Activated CD8-positive, alpha-beta memory T cell treated with anti-CD3 and anti-CD28 coated beads, Interleukin-2, amount 50 U/mL, for 24 hours (primary cell): ENCODE measurements around the gene NUDT21.
"Not testable (repeated sequence)": the region's sequence is repeated elsewhere in the genome, so short reads cannot be mapped to it uniquely, and the experiment has no call there.

Source experiments
- DNase-seq: peaks from one replicate; pipeline ENCODE4 v3.0.0-alpha.2; 2020; ENCODE audit errors: extremely low read depth

NUDT21 gene

DNA sequence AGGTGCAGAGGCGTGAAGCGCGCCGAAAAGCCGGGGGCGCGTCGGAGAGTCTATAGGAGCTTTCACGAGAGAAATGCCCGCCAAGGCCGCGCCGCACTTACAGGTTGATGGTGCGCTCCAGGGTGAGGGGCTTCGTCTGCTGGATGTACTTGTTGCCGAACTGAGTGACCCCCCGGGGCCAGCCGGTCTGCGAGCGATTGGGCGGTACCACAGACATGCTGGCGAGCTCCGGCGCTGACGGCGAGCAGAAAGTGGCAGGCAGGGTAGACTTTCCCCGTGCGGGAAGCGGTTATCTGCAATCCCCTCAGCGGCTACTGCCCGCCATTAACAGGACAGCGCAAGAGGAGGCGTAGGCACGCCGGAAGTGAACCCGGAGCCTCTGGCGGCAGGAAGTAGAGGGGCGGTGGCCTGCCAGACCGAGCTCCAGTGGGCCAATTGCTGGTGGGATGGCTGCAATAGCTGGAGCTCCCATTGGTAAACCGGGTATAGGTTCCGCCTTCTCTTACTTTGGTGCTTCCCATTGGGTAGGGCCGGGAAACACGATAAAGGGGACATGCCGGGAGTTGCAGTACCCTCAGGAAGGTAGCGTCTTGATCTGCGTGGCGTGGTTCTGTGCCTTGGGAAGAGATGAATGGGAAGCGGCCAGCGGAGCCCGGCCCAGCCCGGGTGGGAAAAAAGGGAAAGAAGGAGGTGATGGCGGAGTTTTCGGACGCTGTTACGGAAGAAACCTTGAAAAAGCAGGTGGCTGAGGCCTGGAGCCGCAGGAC, at the start of gene NUDT21, which contains the start of gene OGFOD1:
Gene NUDT21 (minus strand): TSS at position 347 of the 767 bp plus-strand sequence. CDS start 130 bp downstream, at position 217.
Gene OGFOD1 (plus strand): TSS at position 569 of the 767 bp plus-strand sequence. CDS start 59 bp downstream, at position 628.
- DNase-seq = peak; percentile 84

DNA sequence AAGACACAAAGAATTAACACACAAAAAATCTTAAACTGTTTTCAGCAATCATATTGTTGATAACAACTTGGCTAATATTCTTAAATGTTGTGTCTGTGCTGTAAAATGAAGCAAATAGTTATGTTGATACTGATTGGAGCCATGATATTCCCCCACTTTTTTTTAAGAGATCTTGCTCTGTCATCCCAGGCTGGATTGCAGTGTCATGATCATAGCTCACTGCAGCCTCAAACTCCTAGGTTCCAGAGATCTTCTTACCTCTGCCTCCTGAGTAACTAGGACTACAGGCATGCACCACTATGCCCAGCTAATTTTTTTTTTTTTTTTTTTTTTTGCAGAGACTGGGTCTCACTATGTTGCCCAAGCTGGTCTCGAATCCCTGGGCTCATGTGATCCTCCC, 42.7 kb upstream of the NUDT21 start:
- DNase-seq = no peak

DNA sequence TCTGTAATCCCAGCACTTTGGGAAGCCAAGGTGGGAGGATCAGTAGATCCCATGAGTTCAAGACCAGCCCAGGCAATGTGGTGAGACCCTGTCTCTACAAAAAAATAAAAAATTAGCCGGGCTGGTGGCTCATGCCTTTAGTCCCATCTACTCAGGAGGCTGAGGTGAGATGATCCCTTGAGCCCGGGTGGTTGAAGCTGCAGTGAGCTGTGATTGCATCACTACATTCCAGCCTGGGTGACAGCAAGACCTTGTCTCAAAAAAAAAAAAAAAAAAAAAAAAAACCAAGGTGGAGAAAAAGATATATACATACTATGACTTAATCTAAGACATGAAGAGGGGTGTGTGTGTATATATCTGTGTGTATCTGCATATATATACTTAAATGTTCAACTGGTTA, 42.0 kb upstream of the NUDT21 start:
- no peak for DNase-seq

DNA sequence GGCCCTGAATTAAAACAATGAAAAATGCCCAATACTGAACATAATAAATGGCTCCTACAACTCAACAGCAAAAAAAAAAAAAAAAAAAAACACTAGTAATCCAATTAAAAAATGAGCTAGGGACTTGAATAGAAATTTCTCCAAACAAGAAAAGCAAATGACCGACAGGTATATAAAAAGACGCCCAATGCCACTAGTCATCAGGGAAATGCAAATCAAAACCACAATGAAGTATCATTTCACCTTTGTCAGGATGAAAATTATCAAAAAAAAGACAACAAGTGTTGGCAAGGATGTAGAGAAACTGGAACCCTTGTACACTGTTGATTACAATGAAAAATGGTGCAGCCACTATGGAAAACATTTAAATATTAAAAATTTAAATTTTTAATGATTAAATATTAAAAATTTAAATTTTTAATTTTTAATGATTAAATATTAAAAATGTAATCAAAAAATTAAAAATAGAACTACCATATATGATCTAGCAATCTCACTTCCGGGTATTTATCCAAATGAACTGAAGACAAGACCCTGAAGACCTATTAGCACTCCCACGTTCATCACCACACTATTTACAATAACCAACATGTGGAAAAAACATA, 40.6 kb upstream of the NUDT21 start:
- no peak for DNase-seq

DNA sequence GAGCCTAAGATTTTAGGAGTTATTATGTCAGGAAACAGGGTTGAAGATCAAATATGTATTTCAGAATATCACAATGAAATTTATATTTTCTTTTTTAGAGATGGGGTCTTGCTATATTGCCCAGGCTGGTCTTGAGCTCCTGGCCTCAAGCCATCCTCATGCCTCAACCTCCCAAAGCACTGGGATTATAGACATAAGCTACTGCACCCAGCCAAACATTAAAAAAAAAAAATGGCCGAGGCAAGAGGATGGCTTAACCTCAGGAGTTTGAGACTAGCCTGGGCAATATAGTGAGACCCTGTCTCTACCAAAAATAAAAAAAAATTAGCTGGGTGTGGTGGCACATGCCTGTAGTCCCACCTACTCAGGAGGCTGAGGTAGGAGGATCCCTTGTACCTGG, 37.7 kb upstream of the NUDT21 start:
- not testable (repeated sequence) for DNase-seq

DNA sequence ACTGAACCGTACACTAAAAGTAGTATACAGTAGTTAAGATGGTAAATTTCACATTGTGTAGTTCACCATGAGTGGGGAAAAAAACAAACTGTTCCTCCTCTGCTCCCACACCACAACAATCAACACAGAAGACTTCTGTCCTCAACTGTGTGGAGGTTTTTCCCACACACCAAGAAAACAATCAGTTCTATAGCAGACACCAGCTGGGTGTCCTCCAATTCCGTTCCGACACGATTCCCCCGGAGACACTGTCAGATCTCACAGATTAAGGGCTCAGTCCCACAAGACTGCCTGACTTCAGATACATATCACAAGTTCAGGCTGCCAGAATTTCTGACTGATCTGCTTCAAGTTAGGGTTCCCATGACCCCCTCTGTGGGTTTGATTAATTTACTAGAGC, 36.9 kb upstream of the NUDT21 start:
- no peak for DNase-seq

DNA sequence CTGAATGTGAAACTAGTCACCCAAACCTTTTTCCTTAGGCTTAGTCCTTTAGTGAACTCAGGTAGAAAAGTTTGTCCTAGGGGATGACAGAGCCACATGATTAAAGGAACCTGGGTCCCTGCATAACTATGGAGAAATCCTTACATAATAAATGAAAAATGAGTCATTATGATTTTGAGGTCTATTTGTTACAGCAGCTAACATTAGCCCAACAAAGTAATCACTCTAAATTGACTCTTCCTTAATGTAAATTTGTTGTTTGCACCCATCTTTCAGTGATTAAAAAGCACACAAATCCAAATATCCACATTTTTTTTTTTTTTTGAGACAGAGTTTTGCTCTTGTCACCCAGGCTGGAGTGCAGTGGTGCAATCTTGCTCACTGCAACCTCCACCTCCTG, 32.3 kb upstream of the NUDT21 start:
- DNase-seq = no peak

DNA sequence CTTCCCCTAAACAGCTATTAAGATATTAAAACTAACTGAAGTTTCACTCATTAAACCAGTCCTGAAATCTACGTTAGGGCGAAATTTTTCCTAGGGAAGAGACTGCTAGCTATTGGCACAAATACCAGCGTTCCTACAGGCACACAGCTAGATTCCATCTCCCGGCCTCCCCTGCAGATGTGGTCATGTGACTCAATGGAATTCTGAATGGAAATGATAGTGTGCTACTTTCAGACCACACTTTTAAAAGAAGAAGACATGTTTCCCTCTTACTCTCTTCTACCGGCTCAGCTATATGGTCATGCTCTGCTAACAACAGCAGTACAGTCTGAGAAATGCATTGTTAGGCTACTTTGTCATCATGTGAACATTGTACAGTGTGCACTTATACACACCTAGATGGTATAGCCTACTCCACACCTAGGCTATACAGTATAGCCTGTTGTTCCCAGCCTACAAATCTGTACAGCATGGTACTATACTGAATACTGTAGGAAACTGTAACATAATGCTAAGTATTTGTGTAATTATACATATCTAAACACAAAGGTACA, 31.6 kb upstream of the NUDT21 start:
- no peak for DNase-seq

DNA sequence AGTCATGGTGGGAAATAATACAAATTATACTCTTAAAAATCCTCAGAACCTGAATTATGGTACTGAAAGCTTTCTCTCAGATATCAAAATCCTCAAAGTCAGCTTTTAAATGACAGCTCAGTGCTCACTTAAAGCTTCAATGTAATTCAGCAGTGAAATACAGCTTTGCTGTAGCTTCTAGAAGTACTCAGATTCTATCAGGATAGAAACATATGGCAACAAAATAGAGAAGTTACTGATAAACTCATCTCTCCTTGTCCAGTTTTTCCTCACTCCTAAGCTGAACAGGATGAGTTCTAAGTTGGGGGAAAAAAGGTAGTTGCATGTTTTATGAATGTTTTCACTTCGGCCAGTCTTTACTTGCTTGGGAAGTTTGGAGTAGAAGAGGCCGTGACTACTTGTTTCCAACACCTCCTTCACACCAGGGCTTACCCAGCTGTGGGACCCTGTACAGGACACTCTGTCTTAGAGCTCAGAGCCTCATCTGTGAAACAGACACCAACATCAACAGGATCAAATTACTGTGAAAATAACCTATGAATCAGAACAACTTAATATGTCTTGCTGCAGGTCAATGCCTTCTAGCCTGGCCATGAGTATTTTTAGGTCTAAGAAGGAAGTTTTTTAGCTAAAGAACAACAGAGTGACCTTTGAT, 30.5 kb upstream of the NUDT21 start:
- DNase-seq = no peak

DNA sequence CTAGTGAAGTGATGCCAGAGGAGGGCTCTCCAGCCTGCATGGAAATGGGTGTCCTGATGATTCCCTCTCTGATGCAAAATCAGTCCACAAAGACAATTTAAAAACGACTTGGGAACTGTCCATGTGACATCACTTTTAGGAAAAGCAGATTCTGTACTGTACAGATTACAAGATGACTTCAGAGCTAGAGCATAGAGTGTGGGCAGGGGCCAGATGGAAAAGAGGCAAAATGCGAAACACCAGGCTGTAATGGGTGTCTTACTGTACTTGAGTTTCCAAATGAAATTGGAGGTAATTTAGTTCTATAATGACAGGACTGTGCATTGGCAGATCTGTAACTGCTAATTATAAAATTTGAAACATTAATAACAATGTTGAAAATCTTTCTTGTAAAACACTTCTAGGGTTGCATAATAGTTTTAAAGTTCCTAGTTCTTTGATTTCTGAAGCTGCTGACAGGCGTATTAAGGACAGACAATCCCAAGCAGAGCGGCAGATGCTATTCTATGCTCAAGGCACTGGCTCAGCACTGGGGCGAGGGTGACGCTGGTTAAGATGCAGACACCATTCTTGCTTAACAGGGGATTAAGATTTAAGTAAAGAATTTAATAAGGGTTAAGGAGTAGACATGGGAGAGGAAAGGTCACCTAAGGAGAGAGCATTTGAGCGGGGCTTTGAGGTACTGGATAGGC, 29.8 kb upstream of the NUDT21 start:
- no peak for DNase-seq

DNA sequence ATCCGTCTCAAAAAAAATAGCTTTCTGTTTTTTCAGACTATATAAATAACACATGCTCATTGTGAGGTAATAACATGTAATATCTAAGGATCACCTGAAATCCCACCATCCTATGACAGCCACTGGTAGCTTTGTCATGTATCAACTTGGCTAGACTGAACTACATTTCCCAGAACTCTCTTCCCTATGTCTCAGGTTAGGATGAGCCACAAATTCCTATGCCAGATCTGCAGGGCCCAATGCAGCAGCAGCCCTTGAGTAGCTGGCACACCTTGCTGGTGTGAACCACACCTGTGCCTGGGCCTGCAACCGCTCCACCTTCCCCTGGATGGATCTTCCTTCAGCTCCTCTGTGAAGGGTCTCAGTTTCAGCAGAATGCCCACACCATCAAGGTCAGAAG, 28.3 kb upstream of the NUDT21 start:
- no peak for DNase-seq

DNA sequence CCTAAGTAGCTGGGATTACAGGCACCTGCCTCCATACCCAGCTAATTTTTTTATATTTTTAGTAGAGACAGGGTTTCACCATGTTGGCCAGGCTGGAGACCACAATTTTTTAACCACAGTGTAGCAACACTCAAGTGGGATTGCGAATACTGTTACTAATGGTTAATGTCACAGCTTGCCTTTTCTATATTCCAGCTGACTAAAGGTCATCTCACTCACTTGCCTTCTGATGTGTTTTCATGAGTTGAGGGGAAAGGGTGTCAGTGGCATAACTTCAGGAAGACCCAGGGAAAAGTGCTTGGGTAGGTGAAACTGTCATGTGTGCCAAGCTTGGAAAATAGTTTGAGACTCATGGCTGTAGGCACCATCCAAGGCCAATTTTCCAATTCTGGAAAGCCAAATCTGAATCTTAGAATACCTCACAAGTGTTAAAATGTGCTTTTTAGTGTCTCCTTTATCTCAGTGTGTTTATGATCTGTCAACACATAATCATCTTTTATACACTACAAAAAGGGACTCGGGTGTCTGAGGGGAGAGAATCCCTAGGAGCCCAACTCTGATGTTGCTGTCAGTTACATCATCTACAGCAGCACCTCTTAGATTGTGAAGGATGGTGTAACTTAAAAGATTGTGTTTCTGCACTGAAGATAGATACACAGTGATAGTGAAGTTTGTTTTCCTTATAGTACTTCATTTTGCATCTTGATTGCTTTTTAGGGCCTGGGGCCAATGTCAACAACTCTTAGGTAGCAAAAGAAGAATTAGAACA, 27.3 kb upstream of the NUDT21 start:
- DNase-seq = no peak

DNA sequence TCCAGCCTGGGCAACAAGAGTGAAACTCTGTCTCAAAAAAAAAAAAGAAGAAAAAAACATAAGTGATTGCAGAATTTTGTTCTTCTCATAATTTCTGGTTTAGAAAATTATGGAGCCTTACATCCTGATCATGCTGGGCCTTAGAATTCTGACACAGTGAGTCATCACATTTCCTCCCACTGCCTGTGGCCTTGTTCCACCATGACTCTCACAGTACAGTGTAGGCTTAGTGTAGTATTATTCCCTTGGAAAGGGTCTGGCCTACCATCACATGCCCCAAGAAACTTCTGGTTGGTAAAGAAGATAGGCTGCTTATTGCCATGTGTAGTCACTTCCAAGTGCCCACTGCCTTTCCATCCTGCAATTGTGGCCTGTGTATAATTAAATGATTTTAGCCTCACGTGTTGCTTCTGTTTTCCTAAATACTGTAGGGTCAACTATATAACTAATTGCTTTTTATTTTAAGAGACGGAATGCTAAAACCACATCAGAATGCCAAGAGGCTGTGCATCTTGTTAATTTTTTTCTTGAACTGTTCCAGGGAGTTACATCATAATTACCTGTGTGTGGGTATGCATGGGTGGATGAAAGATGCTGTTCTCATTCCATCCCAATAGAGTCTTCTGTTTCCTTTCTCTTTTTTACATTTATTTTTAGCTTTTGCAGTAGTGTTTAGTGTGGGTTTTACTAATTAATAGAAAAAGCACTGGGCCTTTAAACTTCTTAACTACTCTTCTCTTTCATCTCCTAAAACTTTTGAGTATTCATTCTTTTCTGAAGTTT, 26.2 kb upstream of the NUDT21 start:
- no peak for DNase-seq

DNA sequence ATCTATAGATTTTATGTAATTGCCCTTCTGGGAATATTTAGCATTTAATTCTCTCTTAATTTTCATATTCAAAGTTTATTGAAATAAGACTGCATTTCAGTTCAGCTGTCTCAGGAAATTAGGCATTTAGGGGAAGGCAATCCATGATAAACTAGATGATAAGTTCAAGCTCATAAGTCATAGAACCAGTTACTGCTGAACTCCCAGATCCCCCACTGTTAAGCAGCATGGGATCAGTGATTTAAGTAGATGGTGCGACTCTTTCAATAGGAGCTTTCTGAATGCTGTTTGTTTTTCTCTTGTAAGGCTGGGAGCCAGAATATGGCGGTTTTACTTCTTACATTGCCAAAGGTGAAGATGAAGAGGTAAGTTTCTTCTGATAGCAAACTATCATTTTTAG, 24.1 kb upstream of the NUDT21 start:
- DNase-seq = no peak

DNA sequence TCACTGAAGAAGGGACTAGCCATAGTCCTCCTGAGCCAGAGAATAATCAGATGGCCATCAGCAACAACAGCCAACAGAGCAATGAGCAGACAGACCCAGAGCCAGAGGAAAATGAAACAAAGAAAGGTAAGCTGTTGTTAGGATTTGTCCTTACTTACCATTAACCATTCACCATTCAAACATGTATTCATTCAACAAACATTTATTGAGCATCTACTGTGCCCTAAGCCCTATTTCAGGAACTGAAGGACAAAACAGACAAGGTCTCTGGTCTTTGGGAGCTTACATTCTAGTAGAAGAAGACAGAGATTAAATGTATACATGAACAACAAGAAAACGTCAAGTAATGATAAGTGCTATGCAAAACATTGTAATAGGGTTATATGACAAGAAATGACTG, 19.5 kb upstream of the NUDT21 start:
- DNase-seq = no peak

DNA sequence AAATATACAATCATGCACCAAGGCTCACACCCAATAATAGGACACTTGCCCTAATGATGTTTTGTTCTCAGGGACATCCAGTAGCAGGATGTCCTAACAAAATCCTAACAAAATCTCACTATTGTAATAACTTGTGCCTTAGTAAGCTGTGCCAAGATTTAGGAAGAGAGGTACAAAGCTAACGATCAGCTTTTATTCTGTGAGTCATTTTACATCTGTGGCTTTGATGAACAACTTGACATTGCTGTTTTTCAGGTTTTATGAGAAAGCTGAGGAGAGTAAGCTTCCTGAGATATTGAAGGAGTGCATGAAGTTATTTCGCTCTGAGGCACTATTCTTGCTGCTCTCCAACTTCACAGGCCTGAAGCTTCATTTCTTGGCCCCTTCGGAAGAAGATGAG, 19.1 kb upstream of the NUDT21 start:
- DNase-seq = no peak

DNA sequence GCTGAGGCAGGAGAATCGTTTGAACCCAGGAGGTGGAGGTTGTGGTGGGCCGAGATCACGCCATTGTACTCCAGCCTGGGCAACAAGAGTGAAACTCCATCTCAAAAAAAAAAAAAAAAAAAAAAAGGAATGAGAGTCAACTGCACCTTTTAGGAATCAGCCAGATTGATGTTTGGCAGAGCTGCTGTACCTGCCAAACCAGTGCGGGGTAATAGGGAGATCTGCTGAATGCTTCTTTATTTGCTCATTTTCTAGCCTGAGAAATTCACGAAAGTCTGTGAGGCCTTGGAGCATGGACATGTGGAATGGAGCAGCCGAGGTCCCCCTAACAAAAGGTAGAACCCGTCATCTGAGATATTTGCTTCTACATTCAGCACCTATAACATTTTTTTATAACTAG, 18.6 kb upstream of the NUDT21 start:
- DNase-seq = no peak

DNA sequence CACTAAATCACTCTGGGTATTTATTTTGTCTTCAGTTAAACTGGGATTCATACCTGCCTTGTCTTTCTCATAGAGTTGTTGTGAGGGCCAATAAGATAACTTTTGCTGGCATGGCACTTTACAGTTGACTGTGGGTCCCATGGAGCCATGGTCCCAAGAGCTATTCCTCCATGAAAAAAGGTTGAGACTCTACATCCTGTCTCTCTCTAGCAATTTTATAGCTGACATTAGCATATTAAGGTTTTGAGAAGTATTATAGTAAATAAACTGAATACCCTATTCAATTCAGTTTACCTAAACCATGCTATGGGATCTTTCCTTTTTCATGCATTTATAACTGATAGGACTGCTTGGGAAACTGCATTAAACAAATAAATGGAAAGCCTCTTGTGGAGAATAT, 17.7 kb upstream of the NUDT21 start:
- no peak for DNase-seq

DNA sequence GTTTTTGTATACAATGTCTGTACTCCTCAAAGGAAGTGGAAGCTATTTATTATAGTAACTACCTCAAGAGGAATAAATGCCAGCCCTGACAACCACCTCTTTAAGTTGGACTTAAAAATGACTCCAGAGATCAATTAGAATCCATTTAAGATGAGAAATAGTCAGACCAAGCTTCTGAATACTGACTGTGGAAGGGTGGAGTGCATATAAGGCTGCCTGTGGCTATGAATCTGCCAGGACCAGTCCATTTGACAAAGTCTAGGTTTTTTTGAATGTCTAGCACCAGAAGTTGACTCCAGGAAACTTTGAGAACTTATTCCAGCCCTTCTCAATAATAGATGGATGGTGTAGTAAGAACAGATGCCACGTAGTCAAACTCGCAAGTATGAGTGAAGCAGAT, 15.2 kb upstream of the NUDT21 start:
- no peak for DNase-seq

DNA sequence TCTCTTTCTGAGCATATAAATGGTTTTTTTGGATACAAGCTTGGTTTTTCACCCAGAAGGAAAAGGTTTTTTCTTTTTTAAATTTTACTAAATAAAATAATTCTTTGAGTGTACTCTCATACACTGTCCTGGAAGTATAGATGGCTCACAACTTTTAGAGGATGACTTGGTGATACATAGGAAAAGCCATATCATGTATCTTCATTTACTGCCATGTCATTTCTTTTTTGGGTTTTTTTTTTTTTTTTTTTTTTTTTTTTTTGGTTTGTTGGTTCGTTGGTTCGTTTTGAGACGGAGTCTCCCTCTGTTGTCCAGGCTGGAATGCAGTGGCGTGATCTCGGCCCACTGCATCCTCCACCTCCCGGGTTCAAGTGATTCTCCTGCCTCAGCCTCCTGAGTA, 12.0 kb upstream of the NUDT21 start:
- DNase-seq = no peak
